HG02798 (cell line): Measurements from ENCODE around the gene CHRNA4.
"Not testable (repeated sequence)": the region's sequence is repeated elsewhere in the genome, so short reads cannot be mapped to it uniquely, and the experiment has no call there.

Source experiments
- ATAC-seq: cut with Tn5 transposase; IDR thresholded peaks from one replicate; pipeline ENCODE4 v1.9.1; 2021; ENCODE audit warnings: mild to moderate bottlenecking; ENCODE audit not compliant: unreplicated experiment, poor library complexity

CHRNA4 gene

GRCh38 chr20:63313349-63314014 lies 47.7 kb downstream of the CHRNA4 start:
- no peak for ATAC-seq

DNA sequence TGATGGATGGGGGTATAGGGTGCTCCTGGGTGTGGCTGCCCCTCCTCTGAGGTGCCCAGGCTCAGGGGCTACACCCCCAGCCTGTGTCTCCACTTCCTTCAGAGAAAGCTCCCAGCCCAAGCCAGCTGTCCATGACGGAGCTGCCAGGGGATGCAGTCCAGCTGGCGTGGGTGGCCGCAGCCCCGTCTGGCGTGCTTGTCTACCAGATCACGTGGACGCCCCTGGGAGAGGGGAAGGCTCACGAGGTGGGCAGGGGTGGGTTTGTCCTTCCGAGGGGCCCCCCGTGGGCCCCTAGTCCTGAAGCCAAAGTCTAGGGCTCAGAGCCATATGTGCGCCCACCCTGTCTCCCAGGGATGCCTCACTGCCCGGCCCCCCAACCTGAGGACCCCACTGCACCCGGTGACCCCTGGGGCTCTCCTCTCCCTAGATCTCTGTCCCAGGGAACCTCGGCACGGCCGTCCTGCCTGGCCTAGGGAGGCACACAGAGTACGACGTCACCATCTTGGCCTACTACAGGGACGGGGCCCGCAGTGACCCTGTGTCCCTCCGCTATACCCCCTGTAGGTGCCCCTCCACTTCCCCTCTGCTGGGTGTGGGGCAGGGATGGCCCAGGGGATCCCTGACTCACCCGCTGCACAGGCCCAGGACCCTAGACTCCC lies 48.3 kb downstream of the CHRNA4 start:
- no peak for ATAC-seq

DNA sequence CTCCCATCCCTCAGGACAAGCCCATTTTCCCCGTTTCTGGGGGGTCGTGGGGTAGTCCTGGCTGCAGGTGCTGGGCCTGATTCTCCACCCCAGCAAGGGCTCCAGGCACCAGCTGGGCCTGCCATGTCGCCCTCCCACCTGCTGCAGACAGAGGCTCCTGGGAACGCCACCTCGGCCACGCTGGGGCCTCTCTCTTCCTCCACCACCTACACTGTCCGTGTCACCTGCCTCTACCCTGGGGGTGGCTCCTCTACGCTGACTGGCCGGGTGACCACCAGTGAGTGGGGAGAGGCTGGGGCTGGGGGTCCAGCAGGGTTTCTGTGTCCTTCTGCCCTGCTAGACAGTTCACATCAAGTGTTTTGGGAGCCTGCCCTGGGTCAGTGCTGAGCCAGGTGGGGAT lies 48.9 kb downstream of the CHRNA4 start:
- ATAC-seq, result no peak

DNA sequence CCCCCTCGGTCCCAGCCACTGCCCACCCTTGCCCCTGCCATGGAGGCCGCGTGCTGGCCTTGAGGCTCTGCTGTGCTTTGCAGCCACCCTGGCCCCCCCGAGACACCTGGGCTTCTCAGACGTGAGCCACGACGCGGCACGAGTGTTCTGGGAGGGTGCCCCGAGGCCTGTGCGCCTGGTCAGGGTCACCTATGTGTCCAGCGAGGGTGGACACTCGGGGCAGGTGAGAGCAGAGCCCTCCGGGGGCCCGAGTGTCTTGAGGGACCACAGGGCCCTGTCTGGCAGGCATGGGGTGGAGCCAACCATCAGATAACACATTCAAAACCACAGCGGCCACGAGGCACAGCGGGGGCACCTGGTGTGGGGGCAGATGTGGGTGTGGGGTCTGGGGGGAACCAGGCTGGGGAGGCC lies 49.3 kb downstream of the CHRNA4 start:
- no peak for ATAC-seq

GRCh38 chr20:63311186-63311832 lies 49.8 kb downstream of the CHRNA4 start:
- no peak for ATAC-seq

- no peak for ATAC-seq
These were observed 50.7 kb downstream of the CHRNA4 start for GRCh38 chr20:63310265-63310991.

DNA sequence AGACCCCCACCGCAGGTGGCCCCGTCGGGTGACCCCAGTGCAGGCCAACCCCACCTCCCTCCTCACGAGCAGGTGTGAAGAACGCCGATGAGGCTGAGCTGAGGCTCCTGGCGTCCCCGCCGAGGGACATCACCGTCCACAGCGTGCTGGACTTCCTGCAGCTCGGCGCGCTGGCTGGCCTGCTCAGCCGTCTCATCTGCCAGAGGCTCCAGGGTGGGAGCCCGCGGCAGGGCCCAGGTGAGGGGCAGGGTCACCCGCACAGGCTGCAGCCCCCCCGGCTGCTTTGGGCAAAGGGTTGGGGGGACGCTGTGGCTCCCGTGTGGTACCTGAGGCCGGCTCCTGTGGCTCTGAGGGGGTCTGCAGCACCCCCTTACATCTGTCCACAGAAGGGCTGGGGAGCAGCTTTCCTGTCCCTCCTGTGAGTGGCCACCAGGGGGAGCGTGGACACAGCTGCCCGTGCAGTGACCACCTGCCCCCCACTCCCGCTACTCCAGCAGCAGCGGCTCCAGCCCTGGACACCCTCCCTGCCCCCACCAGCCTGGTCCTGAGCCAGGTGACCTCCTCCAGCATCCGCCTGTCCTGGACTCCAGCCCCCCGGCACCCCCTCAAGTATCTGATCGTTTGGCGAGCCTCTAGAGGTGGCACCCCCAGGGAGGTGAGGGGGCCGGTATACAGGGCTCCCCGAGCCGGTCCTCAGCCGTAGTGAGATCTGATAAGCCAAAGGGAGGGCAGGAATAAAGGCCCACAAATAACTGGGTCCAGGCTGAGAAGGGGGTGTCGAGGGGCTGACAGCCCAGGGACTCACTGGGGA lies 51.7 kb downstream of the CHRNA4 start:
- no peak for ATAC-seq

DNA sequence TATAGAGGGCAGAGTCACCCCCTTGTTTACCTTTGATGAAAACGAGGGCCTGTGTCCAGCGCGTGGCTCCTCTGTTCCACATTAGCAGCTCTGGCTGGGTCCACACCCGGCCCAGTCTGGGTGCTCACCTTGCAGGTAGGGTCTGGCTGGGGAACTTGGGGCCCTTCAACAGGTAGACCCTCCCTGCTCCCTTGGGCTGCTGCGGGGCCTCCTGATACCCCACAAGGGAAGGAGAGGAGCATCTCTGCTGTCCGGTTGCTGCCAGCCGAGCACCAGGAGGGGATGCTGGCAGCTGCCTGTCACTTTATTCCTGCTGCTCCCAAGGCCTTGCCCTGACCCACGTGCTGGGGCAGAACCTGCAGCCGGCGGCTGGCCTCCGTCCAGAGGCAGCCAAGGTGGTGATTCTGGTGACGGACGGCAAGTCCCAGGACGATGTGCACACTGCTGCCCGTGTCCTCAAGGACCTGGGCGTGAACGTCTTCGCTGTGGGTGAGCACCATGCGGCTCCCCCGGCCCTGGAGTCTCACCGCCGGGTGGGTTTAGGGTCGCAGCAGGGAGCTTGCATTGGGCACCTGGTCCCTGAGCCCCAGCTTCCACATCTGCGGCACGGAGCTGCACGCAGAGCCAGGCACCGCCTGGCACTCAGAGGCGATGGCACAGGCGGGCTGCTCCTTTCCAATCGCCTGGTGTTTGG lies 52.8 kb downstream of the CHRNA4 start:
- no peak for ATAC-seq

DNA sequence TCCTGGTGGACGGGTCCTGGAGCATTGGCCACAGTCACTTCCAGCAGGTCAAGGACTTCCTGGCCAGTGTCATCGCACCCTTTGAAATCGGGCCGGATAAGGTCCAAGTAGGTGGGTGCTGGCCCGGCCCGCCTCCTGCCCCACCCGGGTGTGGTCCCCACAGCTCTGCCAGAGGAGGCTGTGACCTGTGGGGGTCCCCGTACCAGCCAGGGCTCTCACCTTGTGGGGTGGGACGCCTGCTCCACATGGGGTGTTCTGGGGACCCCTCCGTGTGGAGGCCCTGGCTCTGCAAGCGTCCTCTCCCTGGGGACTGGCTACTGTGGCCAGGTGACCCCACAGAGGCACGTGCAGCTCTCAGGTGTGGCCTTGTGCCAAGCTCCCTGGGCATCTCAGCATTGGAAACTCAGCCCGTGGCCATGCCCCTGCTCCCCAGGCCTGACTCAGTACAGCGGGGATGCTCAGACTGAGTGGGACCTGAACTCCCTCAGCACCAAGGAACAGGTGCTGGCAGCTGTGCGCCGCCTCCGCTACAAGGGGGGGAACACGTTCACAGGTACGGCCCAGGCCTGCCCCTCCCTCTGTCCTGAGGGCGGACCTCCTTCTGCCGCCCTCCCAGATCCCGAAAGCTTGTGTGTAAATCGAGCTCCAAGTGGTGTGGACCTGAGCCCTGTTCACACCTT lies 53.5 kb downstream of the CHRNA4 start:
- no peak for ATAC-seq

DNA sequence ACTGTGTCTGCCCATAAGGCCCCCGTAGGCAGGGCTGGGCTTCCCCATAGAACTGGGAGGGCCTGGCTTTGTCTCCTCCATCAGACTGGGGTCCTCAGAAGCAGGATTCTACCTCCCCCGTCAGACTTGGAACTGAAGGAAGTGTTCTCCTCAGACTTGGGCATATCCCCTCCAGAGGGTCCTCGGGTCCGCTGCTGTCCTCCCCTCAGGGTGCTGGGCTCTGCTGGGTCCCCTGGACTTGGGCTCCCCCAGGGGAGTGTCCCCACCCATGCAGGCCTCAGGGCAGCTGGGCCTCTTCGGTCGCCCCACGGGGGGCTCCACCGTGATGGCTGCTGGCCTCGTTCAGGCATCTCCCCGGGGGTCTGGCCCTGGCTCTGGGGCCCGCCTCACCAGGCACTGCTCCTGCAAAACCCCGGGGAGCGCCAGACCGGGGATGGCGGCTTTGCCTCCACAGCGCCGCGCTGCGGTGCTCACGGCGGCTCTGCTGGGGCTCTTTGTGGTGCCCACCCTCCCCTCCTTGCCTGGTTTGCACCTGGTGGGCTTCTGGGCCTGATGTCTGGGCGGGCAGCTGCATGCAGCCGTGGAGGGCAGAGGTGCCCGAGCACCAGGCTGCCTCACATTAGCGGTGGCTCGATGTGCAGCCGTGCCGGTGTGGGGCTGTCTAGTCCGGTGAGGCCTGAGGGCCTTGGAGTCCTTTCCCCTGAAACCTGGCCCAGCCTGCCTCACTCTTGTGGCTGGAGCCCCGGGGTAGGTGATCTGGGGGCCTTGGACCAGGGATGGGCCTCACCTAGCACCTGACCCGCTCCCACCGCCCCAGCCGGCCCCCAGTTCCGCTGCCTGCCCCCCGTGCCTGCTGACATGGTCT lies 54.2 kb downstream of the CHRNA4 start:
- ATAC-seq, result no peak

DNA sequence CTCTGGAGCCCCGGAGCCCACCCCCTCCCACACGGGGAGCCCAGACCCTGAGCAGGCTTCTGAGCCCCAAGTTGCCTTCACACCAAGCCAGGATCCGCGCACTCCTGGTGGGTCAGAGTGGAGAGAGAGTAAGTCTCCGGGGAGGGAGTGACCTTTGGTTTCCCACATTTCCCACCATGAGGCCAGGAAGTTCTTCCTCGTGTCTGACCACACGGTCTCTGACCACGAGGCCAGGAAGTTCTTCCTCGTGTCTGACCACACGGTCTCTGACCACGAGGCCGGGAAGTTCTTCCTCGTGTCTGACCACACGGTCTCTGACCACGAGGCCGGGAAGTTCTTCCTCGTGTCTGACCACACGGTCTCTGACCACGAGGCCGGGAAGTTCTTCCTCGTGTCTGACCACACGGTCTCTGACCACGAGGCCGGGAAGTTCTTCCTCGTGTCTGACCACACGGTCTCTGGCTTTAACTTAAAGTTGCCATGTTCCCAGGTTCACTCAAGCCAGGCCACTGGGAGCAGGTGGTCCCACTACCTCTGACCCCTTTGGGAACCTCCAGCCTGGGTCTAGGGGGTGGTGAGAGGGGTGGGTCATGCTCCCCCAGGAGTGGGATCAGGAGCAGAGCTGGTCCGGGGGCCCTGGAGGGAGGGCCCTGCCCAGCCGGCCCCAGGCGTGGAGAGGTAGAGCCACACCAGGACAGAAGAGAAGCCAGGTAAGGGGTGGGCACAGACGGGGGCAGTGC lies 55.0 kb downstream of the CHRNA4 start:
- ATAC-seq, result not testable (repeated sequence)

DNA sequence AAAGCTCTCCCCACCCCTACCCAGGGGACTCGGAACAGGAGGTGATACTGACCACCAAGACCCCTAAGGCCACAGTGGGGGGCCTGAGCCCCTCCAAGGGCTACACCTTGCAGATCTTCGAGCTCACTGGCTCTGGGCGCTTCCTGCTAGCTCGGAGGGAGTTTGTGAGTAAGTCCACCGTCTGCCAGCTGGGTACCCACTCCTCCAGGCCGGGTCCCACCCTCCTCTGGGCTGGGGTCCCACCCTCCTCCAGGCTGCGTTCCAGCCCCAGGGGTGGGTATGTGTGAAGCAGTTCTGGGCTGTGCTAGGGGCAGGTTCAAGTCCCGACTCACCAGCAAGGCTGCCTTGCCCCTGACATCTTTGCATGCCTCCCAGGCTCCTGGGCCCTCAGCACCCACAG lies 55.8 kb downstream of the CHRNA4 start:
- no peak for ATAC-seq

GRCh38 chr20:63303095-63303666 lies 58.0 kb downstream of the CHRNA4 start:
- ATAC-seq, result no peak

DNA sequence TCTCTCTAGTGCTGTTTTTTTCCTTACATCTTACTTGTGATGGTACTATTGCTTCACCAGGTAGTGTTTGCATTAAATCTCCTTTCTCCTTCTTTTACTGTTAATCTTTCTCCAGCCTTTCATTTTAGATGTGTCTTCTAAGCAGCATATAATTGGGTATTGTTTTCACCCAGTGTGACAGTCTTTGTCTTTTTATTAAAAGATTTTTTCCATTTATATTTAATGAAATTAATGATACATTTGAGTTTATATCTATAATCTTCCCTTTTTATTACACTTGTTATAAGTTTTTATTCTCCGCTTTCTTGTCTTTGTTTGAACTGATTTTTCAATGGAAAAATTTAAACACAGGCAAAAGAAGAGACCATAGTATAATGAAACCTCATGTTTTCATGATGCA lies 59.5 kb downstream of the CHRNA4 start:
- no peak for ATAC-seq

GRCh38 chr20:63298731-63299312 lies 62.3 kb downstream of the CHRNA4 start:
- ATAC-seq, result no peak

DNA sequence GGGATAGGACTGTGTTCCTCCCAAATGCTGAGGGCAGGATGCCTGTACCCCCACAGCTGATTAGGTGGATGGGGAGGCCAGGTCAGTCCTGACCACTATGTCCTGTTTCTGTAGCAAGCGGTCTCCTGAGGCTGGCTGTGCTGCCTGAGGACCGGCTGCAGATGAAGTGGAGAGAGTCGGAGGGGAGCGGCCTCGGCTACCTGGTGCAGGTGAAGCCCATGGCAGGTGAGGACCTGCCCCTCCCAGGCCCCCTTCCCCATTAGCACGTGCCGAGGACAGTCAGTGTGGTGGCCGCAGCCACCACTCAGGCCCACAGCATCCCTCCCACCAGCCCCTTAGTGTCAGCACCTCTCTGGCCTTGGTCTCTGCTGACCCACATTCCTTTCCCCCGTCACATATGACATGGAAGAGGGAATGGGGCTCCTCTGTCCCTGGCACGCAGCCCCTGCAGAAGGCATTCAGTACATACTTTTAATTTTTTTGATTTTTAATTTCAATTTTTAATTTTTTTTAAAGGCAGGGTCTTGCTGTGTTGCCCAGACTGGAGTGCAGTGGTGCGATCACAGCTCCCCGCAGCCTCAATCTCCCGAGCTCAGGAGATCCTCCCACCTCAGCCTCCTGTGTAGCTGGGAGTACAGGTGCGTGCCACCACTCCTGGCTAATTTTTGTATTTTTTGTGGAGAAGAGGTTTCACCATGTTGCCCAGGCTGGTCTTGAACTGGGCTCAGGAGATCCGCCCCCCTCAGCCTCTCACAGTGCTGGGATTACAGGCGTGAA lies 63.2 kb downstream of the CHRNA4 start:
- ATAC-seq, result no peak
